Epidermal melanocyte (primary cell): Measurements from ENCODE around the gene RNF227.
"Not testable (repeated sequence)": the region's sequence is repeated elsewhere in the genome, so short reads cannot be mapped to it uniquely, and the experiment has no call there.

Experiments used
- DNase-seq: peaks from one replicate; pipeline ENCODE4 v3.0.0; 2011; ENCODE audit warnings: low spot score; ENCODE audit not compliant: insufficient read length

The RNF227 gene

DNA sequence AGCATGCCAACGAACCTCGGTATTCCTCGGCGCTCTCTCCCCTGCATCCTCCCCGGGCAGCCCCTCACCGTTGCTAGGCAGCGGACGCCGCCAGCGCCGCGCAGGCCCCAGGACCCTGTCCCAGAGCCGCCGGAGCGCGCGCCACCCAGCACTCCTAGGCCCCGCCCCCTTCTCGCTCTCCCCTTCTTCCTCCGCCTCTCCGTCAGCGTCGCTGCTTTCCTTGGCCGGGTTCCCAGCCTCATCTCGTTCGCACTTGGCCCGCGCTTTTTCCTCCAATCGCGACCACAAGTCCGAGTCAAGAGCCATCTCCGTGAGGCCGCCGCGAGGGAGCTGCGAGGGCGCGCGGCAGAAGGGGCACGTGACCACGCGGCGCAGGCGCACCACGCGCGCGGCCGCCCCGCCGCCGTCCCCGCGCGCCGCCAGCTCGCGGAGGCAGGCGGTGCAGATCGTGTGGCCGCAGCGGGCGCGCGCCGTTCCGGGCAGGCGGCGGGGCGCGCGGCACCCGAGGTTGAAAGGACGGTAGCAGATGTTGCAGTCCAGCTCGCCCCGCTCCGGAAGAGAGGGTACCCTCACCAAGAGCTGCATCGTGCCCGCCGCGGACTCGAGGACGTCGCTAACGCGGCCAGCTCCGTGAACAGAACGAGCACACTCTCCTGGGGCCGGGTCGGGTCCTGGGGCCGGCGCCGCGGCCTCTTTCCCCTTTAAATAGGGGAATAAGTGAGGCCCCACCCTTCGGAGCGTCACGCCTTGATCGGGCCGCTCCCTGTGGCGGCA lies at the start of gene RNF227:
Gene RNF227 (minus strand): TSS at position 679 of the 774 bp plus-strand sequence. CDS start 94 bp downstream, at position 585.
- DNase-seq = peak; percentile 56

DNA sequence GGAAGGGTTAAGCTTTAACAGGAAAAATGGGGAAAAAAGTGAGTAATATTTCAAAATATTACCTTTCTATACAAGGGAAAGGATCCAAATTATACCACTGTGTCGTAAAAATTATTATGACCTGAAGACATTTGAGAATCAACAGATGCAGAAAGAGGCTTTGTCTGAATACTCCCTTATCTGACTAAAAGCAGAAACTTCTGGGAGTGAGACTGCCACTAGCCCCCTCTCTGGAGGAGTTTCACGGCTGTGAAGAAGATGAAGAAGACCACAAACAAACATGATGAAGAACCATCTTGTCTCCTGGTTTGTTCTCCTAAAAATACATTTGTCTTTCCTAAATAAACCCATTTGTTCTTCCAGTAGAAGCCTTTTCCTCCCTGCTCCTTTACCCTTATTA lies 45.3 kb upstream of the RNF227 start:
- no peak for DNase-seq

DNA sequence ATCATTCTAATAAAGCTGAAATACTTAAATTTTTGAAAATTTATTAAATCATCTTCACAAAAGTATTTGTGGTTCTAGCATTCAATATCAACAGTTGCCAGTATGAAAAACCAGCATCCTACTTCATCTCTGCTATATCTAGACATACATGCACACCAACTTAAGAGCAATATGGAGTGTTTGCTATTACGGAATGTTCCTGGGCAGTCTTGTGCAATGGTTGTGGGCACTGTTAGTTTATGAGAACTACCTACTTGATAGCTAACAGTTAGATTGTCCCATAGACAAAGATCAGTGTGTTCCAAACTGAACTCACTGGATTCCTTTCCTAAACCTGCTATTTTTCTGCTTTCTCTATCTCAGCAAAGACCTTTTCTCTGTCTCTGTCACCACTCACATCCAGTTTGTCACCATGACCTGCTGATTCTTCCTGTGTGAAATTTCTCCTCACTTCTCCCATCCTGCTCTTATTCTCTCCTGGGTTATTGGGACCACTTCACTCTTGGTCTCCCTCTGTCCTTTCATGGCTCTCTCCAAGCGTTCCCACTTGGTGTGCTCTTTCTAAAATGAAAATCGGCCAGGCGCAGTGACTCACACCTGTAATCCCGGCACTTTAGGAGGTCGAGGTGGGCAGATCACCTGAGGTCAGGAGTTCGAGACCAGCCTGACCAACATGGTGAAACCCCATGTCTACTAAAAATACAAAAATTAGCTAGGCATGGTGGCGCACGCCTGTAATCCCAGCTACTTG lies 43.6 kb upstream of the RNF227 start:
- no peak for DNase-seq

DNA sequence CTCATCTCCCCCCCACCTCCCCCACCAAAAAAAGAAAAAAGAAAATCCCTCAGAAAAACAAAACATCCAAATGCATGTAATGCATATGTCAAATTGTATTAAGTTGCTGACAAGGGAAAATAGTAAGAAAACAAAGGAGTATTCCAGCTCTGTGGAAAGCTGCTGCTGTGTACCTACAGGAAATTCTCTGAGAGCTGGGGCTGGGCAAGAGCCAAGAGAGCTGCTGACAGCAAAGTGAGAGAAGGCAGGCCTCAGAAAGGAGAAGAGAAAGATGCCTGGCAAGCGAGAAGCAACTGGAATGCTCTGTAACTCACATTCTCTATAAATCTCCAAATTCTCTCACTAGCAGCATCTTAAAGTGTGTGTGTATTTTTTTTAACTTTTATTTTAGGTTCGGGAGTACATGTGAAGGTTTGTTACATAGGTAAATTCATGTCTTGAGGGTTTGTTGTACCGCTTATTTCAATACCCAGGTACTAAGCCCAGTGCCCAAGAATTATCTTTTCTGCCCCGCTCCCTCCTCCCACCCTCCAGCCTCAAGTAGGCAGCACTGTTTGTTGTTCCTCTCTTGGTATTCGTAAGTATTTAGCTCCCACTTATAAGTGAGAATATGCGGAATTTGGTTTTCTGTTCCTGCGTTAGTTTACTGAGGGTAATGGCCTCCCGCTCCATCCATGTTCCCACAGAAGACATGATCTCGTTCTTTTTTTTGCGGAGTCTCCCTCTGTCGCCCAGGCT lies 40.3 kb upstream of the RNF227 start:
- no peak for DNase-seq

GRCh38 chr17:7955414-7956227 lies 39.5 kb upstream of the RNF227 start:
- no peak for DNase-seq

GRCh38 chr17:7953266-7953665 lies 37.2 kb upstream of the RNF227 start:
- DNase-seq = not testable (repeated sequence)

- no peak for DNase-seq
Measured at GRCh38 chr17:7951143-7951792, 35.2 kb upstream of the RNF227 start.

DNA sequence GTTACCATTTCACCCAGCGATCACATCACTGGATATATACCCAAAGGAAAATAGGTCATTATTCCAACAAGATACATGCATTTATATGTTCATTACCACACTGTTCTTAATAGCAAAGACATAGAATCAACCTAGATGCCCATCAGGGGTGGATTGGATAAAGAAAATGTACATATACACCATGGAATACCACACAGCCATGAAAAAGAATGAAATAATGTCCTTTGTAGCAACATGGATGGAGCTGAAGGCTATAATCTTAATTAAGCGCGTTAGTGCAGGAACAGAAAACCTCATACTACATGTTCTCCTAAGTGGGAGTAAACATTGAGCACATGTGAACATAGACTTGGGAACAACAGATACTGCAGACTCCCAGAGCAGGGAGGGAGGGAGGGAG lies 34.5 kb upstream of the RNF227 start:
- no peak for DNase-seq

- no peak for DNase-seq
Measured at GRCh38 chr17:7947651-7948050, 31.6 kb upstream of the RNF227 start.

DNA sequence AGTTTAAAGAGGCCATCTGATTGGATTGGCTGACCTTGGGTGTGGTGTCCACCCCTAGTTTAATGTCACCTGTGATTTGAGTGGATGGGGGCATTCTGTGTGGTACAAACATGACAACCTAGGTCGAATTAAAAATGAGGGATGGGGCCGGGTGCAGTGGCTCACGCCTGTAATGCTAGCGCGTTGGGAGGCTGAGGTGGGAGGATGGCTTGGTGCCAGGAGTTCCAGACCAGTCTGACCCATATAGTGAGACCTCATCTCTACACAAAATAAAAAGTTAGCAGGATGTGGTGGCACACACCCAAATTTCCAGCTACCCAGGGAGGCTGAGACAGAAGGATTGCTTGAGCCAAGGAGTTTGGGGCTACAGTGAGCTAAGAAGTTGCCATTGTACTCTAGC lies 30.4 kb upstream of the RNF227 start:
- DNase-seq = no peak

DNA sequence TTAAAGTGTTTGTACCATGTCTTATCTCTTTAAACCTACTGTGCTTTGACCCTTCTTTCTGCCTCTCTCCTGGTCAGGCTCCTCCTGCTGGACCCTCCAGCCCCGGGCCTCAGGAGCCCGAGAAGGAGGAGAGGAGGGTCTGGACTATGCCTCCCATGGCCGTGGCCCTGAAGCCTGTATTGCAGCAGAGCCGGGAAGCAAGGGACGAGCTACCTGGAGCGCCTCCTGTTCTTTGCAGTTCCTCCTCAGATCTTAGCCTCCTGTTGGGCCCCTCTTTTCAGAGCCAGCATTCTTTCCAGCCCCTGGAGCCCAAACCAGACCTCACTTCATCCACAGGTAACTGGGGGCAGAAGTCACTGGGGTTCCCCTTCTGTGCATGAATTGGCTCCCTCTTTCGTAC lies 29.6 kb upstream of the RNF227 start:
- no peak for DNase-seq

DNA sequence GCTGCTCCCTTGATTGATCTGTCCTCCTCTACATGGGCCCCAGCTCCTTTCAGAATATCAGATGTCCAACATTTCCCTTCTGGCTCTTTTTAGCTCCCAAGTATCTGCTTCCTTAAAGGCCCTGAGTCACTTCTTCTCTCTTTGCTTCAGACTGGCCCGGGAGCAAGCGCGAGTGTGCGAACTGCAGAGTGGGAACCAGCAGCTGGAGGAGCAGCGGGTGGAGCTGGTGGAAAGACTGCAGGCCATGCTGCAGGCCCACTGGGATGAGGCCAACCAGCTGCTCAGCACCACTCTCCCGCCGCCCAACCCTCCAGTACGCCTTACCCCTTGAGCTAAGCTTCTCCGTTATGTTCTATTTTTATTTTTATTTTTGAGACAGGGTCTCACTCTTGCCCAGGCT lies 28.2 kb upstream of the RNF227 start:
- no peak for DNase-seq

DNA sequence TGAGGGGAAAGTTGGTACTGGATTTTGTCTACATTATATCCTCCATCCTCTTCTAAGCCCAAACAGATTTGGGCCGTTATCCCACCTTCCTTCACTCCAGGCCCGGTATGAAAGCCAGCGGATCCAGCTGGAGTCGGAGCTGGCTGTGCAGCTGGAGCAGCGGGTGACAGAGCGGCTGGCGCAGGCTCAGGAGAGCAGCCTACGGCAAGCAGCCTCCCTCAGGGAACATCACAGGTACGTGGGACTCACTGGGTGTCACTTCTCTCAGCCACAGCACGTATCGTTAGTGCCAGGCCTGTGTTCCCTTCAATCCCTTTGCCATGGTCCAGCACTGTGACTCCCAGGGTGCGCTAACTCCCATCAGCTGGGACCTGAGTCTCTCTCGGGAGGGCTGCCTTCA lies 27.2 kb upstream of the RNF227 start:
- no peak for DNase-seq

- no peak for DNase-seq
Measured at GRCh38 chr17:7940743-7941142, 24.7 kb upstream of the RNF227 start.

- DNase-seq = no peak
Measured at GRCh38 chr17:7940034-7940433, 23.9 kb upstream of the RNF227 start.

DNA sequence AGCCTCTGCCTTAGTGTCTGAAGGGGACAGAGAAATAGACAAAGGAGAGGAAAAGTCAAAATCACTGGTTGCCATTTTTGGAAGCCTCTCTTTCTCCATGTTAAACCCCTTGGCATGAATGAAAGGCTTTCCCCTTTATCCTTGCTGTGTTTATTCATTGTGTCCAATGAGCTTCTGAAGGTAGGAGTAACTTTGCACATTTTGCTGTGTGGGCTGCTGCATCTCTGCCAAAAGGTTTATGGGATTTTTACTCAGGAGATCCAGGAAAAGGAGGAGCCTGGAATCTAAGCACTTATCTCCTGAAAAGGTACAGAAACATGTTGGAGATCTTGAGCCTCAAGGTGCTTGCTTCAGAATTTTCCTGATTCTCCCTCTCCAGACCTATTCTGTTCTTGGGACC lies 19.8 kb upstream of the RNF227 start:
- DNase-seq = no peak

DNA sequence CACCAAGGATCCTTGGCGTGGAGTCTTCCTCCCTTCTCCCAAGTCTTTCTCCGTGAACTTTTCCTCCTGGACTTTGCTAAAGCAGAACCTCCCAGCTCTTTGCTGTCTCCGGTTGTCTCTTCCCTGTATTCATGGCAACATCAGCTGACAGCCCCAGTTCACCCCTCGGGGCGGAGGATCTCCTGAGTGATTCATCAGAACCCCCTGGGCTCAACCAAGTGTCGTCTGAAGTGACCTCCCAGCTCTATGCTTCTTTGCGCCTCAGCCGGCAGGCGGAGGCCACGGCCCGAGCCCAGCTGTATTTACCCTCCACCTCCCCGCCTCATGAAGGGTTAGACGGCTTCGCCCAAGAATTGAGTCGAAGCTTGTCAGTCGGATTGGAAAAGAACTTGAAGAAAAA lies 16.9 kb upstream of the RNF227 start:
- peak; percentile 59 for DNase-seq

DNA sequence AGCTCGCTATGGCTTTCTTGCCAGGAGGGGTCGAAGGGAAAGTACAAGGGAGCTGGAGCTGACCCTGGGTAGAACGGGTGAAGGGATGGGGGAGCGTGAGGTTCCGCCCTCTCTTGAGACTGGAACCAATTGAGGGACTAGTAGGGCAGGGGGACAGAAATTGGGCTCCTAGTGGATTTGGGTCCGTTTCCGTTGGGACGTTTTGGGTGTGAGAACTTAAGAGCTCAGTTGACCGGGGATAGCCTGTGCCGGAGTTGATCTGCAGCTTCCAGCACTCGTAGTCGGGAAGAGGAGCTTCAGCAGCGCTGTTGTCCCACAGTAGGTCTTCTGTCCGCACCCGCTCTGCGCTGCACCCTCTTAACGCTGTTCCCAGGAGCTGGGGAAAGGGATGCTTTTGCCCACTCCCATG lies 16.4 kb upstream of the RNF227 start:
- no peak for DNase-seq

- peak; percentile 100 for DNase-seq
Measured at GRCh38 chr17:7931709-7932482, 15.8 kb upstream of the RNF227 start, which contains the start of the genes CNTROB and TRAPPC1. CNTROB (plus strand) TSS chr17:7932206; CDS start chr17:7933080, 874 bp downstream. TRAPPC1 (minus strand) TSS chr17:7931946; CDS start chr17:7931829, 117 bp downstream.
